H9 (cell line): ENCODE data around the gene INSL3. TPM values are rescaled to one million over a fixed set of nuclear protein-coding genes. Genes with fewer than 3 reads are reported as not detected.

Source experiments
- DNase-seq: peaks from one replicate; pipeline ENCODE4 v3.0.0-alpha.2; 2017
- H2AFZ ChIP-seq: one replicate; pipeline ENCODE4 v1.6.1; 2013; ENCODE audit warnings: mild to moderate bottlenecking, low read length, control low read depth, moderate library complexity
- H2AK5ac ChIP-seq: 2 replicates; pipeline ENCODE4 v1.6.1; 2013; ENCODE audit warnings: low read length, control low read depth, mixed read lengths; ENCODE audit not compliant: insufficient read length
- H2BK120ac ChIP-seq: one replicate; pipeline ENCODE4 v1.6.1; 2013; ENCODE audit warnings: low read depth, mild to moderate bottlenecking, low read length, control low read depth, inconsistent platforms; ENCODE audit not compliant: poor library complexity, severe bottlenecking
- H2BK12ac ChIP-seq: 2 replicates; pipeline ENCODE4 v1.6.1; 2013; ENCODE audit warnings: low read length, control low read depth, mixed read lengths, low read depth; ENCODE audit not compliant: insufficient read length
- H2BK15ac ChIP-seq: 2 replicates; pipeline ENCODE4 v1.6.1; 2013; ENCODE audit warnings: low read depth, low read length, control low read depth
- H2BK20ac ChIP-seq: one replicate; pipeline ENCODE4 v1.6.1; 2013; ENCODE audit warnings: low read depth, mild to moderate bottlenecking, low read length, control low read depth, inconsistent platforms; ENCODE audit not compliant: poor library complexity, severe bottlenecking
- H2BK5ac ChIP-seq: 2 replicates; pipeline ENCODE4 v1.6.1; 2013; ENCODE audit warnings: low read length, control low read depth, mixed read lengths; ENCODE audit not compliant: insufficient read length
- H3K14ac ChIP-seq: 2 replicates; pipeline ENCODE4 v1.6.1; 2013; ENCODE audit warnings: low read length, control low read depth; ENCODE audit not compliant: insufficient read depth
- H3K18ac ChIP-seq: 2 replicates; pipeline ENCODE4 v1.6.1; 2013; ENCODE audit warnings: low read depth, mild to moderate bottlenecking, mixed read lengths, low read length, control low read depth; ENCODE audit not compliant: insufficient read length
- H3K23ac ChIP-seq: 2 replicates; pipeline ENCODE4 v1.6.1; 2013; ENCODE audit warnings: low read length, control low read depth, mixed read lengths, low read depth; ENCODE audit not compliant: insufficient read length
- H3K23me2 ChIP-seq: 2 replicates; pipeline ENCODE4 v1.6.1; 2013; ENCODE audit warnings: low read depth, mild to moderate bottlenecking, mixed read lengths, low read length, control low read depth; ENCODE audit not compliant: insufficient read length, poor library complexity, severe bottlenecking
- H3K27ac ChIP-seq: 2 replicates; pipeline ENCODE4 v1.5.1; 2013; ENCODE audit warnings: low read length, control low read depth, mixed read lengths, low read depth; ENCODE audit not compliant: insufficient read length
- H3K27me3 ChIP-seq: 2 replicates; pipeline ENCODE4 v1.6.1; 2013; ENCODE audit warnings: low read length, control low read depth, inconsistent platforms; ENCODE audit not compliant: insufficient read depth
- H3K4ac ChIP-seq: 2 replicates; pipeline ENCODE4 v1.6.1; 2013; ENCODE audit warnings: low read depth, mild to moderate bottlenecking, control low read depth, inconsistent platforms, low read length, moderate library complexity
- H3K4me1 ChIP-seq: 2 replicates; pipeline ENCODE4 v1.6.1; 2013; ENCODE audit warnings: low read length, control low read depth, inconsistent platforms; ENCODE audit not compliant: insufficient read depth
- H3K4me2 ChIP-seq: 2 replicates; pipeline ENCODE4 v1.6.1; 2013; ENCODE audit warnings: low read length, control low read depth, mixed read lengths; ENCODE audit not compliant: insufficient read length, insufficient read depth
- H3K56ac ChIP-seq: 2 replicates; pipeline ENCODE4 v1.6.1; 2013; ENCODE audit warnings: low read depth, mild to moderate bottlenecking, mixed read lengths, low read length, control low read depth; ENCODE audit not compliant: insufficient read length
- H3K79me1 ChIP-seq: 2 replicates; pipeline ENCODE4 v1.6.1; 2013; ENCODE audit warnings: low read depth, mild to moderate bottlenecking, moderate library complexity, low read length, control low read depth, inconsistent platforms; ENCODE audit not compliant: insufficient read depth, poor library complexity, severe bottlenecking
- H3K79me2 ChIP-seq: 2 replicates; pipeline ENCODE4 v1.6.1; 2013; ENCODE audit warnings: low read length, control low read depth, inconsistent platforms; ENCODE audit not compliant: insufficient read depth
- H3K9ac ChIP-seq: 2 replicates; pipeline ENCODE4 v1.6.1; 2013; ENCODE audit warnings: low read length, control low read depth, mixed read lengths; ENCODE audit not compliant: insufficient read length; ENCODE audit errors: extremely low read depth
- H3K9me3 ChIP-seq: one replicate; pipeline ENCODE4 v1.6.1; 2013; ENCODE audit warnings: low read depth, low read length, inconsistent platforms; ENCODE audit not compliant: control insufficient read depth
- H3T11ph ChIP-seq: one replicate; pipeline ENCODE4 v1.6.1; 2013; ENCODE audit warnings: mild to moderate bottlenecking, low read length, control low read depth, inconsistent platforms
- H4K20me1 ChIP-seq: one replicate; pipeline ENCODE4 v1.6.1; 2013; ENCODE audit not compliant: control insufficient read depth, insufficient read length, insufficient read depth
- H4K5ac ChIP-seq: 2 replicates; pipeline ENCODE4 v1.6.1; 2013; ENCODE audit warnings: low read depth, mild to moderate bottlenecking, mixed read lengths, low read length, control low read depth; ENCODE audit not compliant: insufficient read length
- H4K8ac ChIP-seq: replicated peaks from 2 replicates; pipeline ENCODE4 v1.6.1; 2013; ENCODE audit warnings: low read length, control low read depth, mixed read lengths, low read depth; ENCODE audit not compliant: insufficient read length
- H4K91ac ChIP-seq: 2 replicates; pipeline ENCODE4 v1.6.1; 2013; ENCODE audit warnings: low read depth, mild to moderate bottlenecking, moderate library complexity, mixed read lengths, low read length, control low read depth; ENCODE audit not compliant: insufficient read length
- H3K27ac Mint-ChIP-seq, 3 experiments: 2 replicates in 2 of 3; 3 replicates in 1 of 3; pipeline ENCODE4 v1.8.0; 2020 to 2021; ENCODE audit warnings: mixed read lengths in 3 of 3, mild to moderate bottlenecking in 1 of 3, moderate library complexity in 1 of 3
- H3K27me3 Mint-ChIP-seq: 2 replicates; pipeline ENCODE4 v1.8.0; 2021; ENCODE audit warnings: low read depth, mild to moderate bottlenecking, moderate library complexity, mixed read lengths
- H3K36me3 Mint-ChIP-seq, 3 experiments: 2 replicates in 2 of 3; 3 replicates in 1 of 3; pipeline ENCODE4 v1.8.0; 2020 to 2021; ENCODE audit warnings: low read depth in 3 of 3, mixed read lengths in 3 of 3; ENCODE audit not compliant: insufficient read depth in 1 of 3
- H3K4me1 Mint-ChIP-seq, 2 experiments: 2 replicates each; pipeline ENCODE4 v1.8.0; 2020; ENCODE audit warnings: mixed read lengths in 2 of 2
- H3K4me3 Mint-ChIP-seq, 2 experiments: 2 replicates in 1 of 2; 3 replicates in 1 of 2; pipeline ENCODE4 v1.8.0; 2020 to 2021; ENCODE audit warnings: mild to moderate bottlenecking in 2 of 2, mixed read lengths in 2 of 2, moderate library complexity in 1 of 2
- H3K9me3 Mint-ChIP-seq, 2 experiments: 2 replicates in 1 of 2; 3 replicates in 1 of 2; pipeline ENCODE4 v1.8.0; 2020; ENCODE audit warnings: mild to moderate bottlenecking in 2 of 2, mixed read lengths in 2 of 2, moderate library complexity in 1 of 2
- CTCF ChIP-seq: fragments of 200-600 bp; sonication (generic); conservative IDR thresholded peaks from 3 replicates; pipeline ENCODE4 v1.8.0; 2021; ENCODE audit warnings: antibody characterized with exemption, mild to moderate bottlenecking
- WGBS: extraction: QIAGEN DNeasy Blood & Tissue Kit; methylation state at CpG from one replicate; pipeline ENCODE4 v1.1.7; 2013; ENCODE audit warnings: missing lambda C conversion rate, low lambda C conversion rate, mixed read lengths; ENCODE audit not compliant: insufficient read length; ENCODE audit errors: extremely low coverage; 5-methylcytosine and 5-hydroxymethylcytosine counted together
- total RNA-seq: library from RNA; stranded (reverse); gene quantifications from 2 replicates; pipeline ENCODE4 v1.2.1, GENCODE V29; 2021

Gene INSL3
- total RNA-seq, 1 experiment from 2014 or later = 0.63 TPM

DNA sequence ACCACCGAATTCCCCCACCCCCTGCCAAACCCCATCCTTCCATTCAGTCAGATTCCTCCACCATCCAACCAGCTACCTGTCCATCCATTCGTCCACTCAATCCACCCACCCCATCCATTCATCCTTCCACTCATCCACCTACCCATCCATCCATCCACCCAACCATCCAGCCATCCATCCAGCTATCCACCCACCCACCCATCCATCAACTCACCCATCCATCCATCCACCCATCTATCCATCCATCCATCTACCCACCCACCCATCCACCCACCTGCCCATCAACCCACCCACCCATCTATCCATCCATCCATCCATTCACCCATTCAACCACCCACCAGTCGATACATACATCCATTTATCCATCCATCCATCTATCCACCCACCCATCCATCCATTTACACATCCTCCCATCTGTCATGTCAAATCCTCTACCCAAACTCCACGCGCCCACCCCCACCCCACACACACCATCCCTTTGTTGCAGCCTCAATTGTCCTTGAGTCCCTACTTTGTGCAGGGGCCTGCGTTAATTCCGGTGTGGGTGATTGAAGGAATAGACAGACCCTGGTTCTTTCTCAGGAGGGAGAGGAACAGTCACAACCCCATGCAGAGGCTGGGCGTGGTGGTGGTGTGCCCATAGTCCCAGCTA is 45.1 kb upstream of the INSL3 start:
- Histone ChIP-seq H2BK120ac (no peak overlapping the region), H3K4ac (no peak overlapping the region), H2AK5ac (no peak overlapping the region), H3K9ac (no peak overlapping the region), H3K18ac (no peak overlapping the region), H2BK15ac (no peak overlapping the region), H4K91ac (no peak overlapping the region), H3K4me1 (no peaks in the 10 kb centered on the region; the same call in 1 of the 2 replicates), H4K8ac (no peak overlapping the region), H3K4me2 (no peak overlapping the region), H3K23me2 (no peaks in the 10 kb centered on the region), H3K79me2 (peaks cover 3% of the 10 kb centered on the region; the same call in 1 of the 2 replicates), H4K5ac (no peak overlapping the region), H3K79me1 (peaks cover 3% of the 10 kb centered on the region), H4K20me1 (no peaks in the 10 kb centered on the region), H3K23ac (no peak overlapping the region), H3K14ac (no peak overlapping the region), H2BK20ac (no peak overlapping the region), H3K56ac (no peak overlapping the region), H2AFZ (no peak overlapping the region), H3K27ac (no peak overlapping the region), H2BK12ac (no peak overlapping the region), H3K27me3 (no peaks in the 10 kb centered on the region; the same call in 1 of the 2 replicates), H3K9me3 (no peaks in the 10 kb centered on the region), H3T11ph (no peak overlapping the region), H2BK5ac (no peak overlapping the region)
- peaks cover 23 to 44% (median 32%) of the 10 kb centered on the region in 3 experiments for H3K36me3 Mint-ChIP-seq
- H3K27ac Mint-ChIP-seq = no peak overlapping the region
- peaks cover 13 to 30% of the 10 kb centered on the region in 2 experiments for H3K4me1 Mint-ChIP-seq
- no peak for TF ChIP-seq CTCF
- DNase-seq = no peak
- H3K9me3 Mint-ChIP-seq = no peaks in the 10 kb centered on the region; a peak in 2 of 5 replicates
- 100% methylated on average over 2 of the region's 8 CpGs for WGBS
- peaks cover 33% of the 10 kb centered on the region for H3K27me3 Mint-ChIP-seq
- no peak overlapping the region; a peak in 1 of 5 replicates for H3K4me3 Mint-ChIP-seq
